Ishikawa (cell line): ENCODE results near the gene PPP1R37.

Experiments used
- CEBPB ChIP-seq: IDR thresholded peaks from 2 replicates; pipeline ENCODE4 v1.6.1; 2012
- CREB1 ChIP-seq: IDR thresholded peaks from 2 replicates; pipeline ENCODE4 v1.6.1; 2012; ENCODE audit warnings: low read depth
- EGR1 ChIP-seq: IDR thresholded peaks from 2 replicates; pipeline ENCODE4 v1.6.1; 2012
- EP300 ChIP-seq: IDR thresholded peaks from 2 replicates; pipeline ENCODE4 v1.6.1; 2012; ENCODE audit warnings: borderline replicate concordance
- TCF12 ChIP-seq: IDR thresholded peaks from 2 replicates; pipeline ENCODE4 v1.6.1; 2012; ENCODE audit warnings: low read depth
- YY1 ChIP-seq: IDR thresholded peaks from 2 replicates; pipeline ENCODE4 v1.6.1; 2012; ENCODE audit warnings: low read depth
- TF ChIP-seq, protein P1 (sequence below): IDR thresholded peaks from 2 replicates; pipeline ENCODE4 v1.6.1; 2012; ENCODE audit warnings: low read depth, mild to moderate bottlenecking

DNA sequence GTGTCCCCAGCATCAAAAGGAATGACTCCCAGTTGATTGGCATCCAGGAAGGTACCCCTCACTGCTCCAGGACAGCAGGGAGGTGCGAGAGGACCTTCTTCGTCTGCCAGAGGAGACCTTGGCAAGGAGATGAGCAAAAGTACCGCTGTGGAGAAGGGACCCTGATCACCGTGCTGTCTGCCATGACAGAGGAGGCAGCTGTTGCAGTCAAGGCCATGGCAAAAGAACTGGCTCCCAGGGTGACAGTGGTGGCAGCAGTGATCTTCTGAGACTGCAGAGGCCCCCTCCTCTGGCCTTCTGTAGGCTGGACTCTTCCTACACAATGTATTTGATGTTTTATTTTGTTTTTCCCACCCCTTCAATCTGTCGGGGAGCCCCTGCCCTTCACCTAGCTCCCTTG lies 35.8 kb downstream of the PPP1R37 start:
- TF ChIP-seq, protein P1, sequence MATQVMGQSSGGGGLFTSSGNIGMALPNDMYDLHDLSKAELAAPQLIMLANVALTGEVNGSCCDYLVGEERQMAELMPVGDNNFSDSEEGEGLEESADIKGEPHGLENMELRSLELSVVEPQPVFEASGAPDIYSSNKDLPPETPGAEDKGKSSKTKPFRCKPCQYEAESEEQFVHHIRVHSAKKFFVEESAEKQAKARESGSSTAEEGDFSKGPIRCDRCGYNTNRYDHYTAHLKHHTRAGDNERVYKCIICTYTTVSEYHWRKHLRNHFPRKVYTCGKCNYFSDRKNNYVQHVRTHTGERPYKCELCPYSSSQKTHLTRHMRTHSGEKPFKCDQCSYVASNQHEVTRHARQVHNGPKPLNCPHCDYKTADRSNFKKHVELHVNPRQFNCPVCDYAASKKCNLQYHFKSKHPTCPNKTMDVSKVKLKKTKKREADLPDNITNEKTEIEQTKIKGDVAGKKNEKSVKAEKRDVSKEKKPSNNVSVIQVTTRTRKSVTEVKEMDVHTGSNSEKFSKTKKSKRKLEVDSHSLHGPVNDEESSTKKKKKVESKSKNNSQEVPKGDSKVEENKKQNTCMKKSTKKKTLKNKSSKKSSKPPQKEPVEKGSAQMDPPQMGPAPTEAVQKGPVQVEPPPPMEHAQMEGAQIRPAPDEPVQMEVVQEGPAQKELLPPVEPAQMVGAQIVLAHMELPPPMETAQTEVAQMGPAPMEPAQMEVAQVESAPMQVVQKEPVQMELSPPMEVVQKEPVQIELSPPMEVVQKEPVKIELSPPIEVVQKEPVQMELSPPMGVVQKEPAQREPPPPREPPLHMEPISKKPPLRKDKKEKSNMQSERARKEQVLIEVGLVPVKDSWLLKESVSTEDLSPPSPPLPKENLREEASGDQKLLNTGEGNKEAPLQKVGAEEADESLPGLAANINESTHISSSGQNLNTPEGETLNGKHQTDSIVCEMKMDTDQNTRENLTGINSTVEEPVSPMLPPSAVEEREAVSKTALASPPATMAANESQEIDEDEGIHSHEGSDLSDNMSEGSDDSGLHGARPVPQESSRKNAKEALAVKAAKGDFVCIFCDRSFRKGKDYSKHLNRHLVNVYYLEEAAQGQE = no peak
- TF ChIP-seq YY1 = no peak
- no peak for TF ChIP-seq CEBPB
- TF ChIP-seq EGR1 = no peak
- TF ChIP-seq EP300 = no peak
- TF ChIP-seq TCF12 = no peak
- no peak for TF ChIP-seq CREB1
